Measurements from ENCODE around the gene NIPBL. TPM values are rescaled to one million over a fixed set of nuclear protein-coding genes. Genes with fewer than 3 reads are reported as not detected.
"Not testable (repeated sequence)": the region's sequence is repeated elsewhere in the genome, so short reads cannot be mapped to it uniquely, and the experiment has no call there.

The NIPBL gene
- total RNA-seq, 1 experiment from 2014 or later, result 61.3 TPM

GRCh38 chr5:37080697-37081096 is 204.1 kb downstream of the NIPBL start:
- no peak overlapping the region for H3K4me3 Mint-ChIP-seq
- no peak overlapping the region for H2BK20ac ChIP-seq (ENCODE audit: low read depth, low read length, poor library complexity, severe bottlenecking)
- DNase-seq, result no peak
- H3K27me3 Mint-ChIP-seq (ENCODE audit: low read depth), result peaks cover 26% of the 10 kb centered on the region
- no peak overlapping the region for H3K9ac ChIP-seq (ENCODE audit: extremely low read depth, insufficient read length, low read length)
- H3K79me2 ChIP-seq (ENCODE audit: insufficient read depth, low read length), result no peaks in the 10 kb centered on the region
- no peaks in the 10 kb centered on the region for H3K9me3 ChIP-seq (ENCODE audit: control insufficient read depth, low read depth, low read length)
- no peak overlapping the region for H3K23ac ChIP-seq (ENCODE audit: insufficient read length, low read depth, low read length)
- no peak overlapping the region for H2BK15ac ChIP-seq (ENCODE audit: low read depth, low read length)
- peaks cover 2 to 4% of the 10 kb centered on the region in 2 experiments for H3K4me1 Mint-ChIP-seq
- no peak overlapping the region for H3K14ac ChIP-seq (ENCODE audit: insufficient read depth, low read length)
- no peak overlapping the region for H3K27ac ChIP-seq (ENCODE audit: insufficient read length, low read depth, low read length)
- H4K5ac ChIP-seq (ENCODE audit: insufficient read length, low read depth, low read length), result no peak overlapping the region
- no peaks in the 10 kb centered on the region for H4K20me1 ChIP-seq (ENCODE audit: control insufficient read depth, insufficient read depth, insufficient read length)
- H3T11ph ChIP-seq (ENCODE audit: low read length), result no peak overlapping the region
- TF ChIP-seq CTCF (conservative IDR thresholded peaks at IDR 0.05), result no peak
- H2AFZ ChIP-seq (ENCODE audit: low read length), result no peak overlapping the region
- no CpG with 5 or more reads among the region's 3 CpGs for WGBS (ENCODE audit: extremely low coverage, insufficient read length, low lambda C conversion rate)
- H3K79me1 ChIP-seq (ENCODE audit: insufficient read depth, low read depth, low read length, poor library complexity, severe bottlenecking), result no peaks in the 10 kb centered on the region
- no peaks in the 10 kb centered on the region for H3K4me1 ChIP-seq (ENCODE audit: insufficient read depth, low read length)
- H2BK12ac ChIP-seq (ENCODE audit: insufficient read length, low read depth, low read length), result no peak overlapping the region
- no peak overlapping the region for H2BK120ac ChIP-seq (ENCODE audit: low read depth, low read length, poor library complexity, severe bottlenecking)
- H4K91ac ChIP-seq (ENCODE audit: insufficient read length, low read depth, low read length), result no peak overlapping the region
- no peak overlapping the region for H3K4ac ChIP-seq (ENCODE audit: low read depth, low read length)
- H3K27me3 ChIP-seq (ENCODE audit: insufficient read depth, low read length), result peaks cover 10% of the 10 kb centered on the region
- no peak overlapping the region for H4K8ac ChIP-seq (replicated peaks; ENCODE audit: insufficient read length, low read depth, low read length)
- H2BK5ac ChIP-seq (ENCODE audit: insufficient read length, low read length), result no peak overlapping the region
- H3K4me2 ChIP-seq (ENCODE audit: insufficient read depth, insufficient read length, low read length), result no peak overlapping the region
- no peak overlapping the region for H3K18ac ChIP-seq (ENCODE audit: insufficient read length, low read depth, low read length)
- no peak overlapping the region for H3K56ac ChIP-seq (ENCODE audit: insufficient read length, low read depth, low read length)
- H2AK5ac ChIP-seq (ENCODE audit: insufficient read length, low read length), result no peak overlapping the region
- H3K23me2 ChIP-seq (ENCODE audit: insufficient read length, low read depth, low read length, poor library complexity, severe bottlenecking), result no peaks in the 10 kb centered on the region
- no peak overlapping the region for H3K27ac Mint-ChIP-seq
- H3K36me3 Mint-ChIP-seq (ENCODE audit: insufficient read depth in 1 of 3, low read depth in 3 of 3), result peaks cover 3 to 4% (median 3%) of the 10 kb centered on the region in 3 experiments; a peak in 2 of 7 replicates
- H3K9me3 Mint-ChIP-seq, result no peaks in the 10 kb centered on the region

- H2BK5ac ChIP-seq (ENCODE audit: insufficient read length, low read length); H4K5ac ChIP-seq (ENCODE audit: insufficient read length, low read depth, low read length); H3K9me3 ChIP-seq (ENCODE audit: control insufficient read depth, low read depth, low read length); H3K9me3 Mint-ChIP-seq; H4K8ac ChIP-seq (replicated peaks; ENCODE audit: insufficient read length, low read depth, low read length); H4K20me1 ChIP-seq (ENCODE audit: control insufficient read depth, insufficient read depth, insufficient read length); H3K27ac ChIP-seq (ENCODE audit: insufficient read length, low read depth, low read length); H3K4me1 ChIP-seq (ENCODE audit: insufficient read depth, low read length); H2AK5ac ChIP-seq (ENCODE audit: insufficient read length, low read length); H2BK120ac ChIP-seq (ENCODE audit: low read depth, low read length, poor library complexity, severe bottlenecking); H3K23me2 ChIP-seq (ENCODE audit: insufficient read length, low read depth, low read length, poor library complexity, severe bottlenecking); H3K14ac ChIP-seq (ENCODE audit: insufficient read depth, low read length); H3K4me2 ChIP-seq (ENCODE audit: insufficient read depth, insufficient read length, low read length); H3K23ac ChIP-seq (ENCODE audit: insufficient read length, low read depth, low read length); H3K4me3 Mint-ChIP-seq; H3K79me1 ChIP-seq (ENCODE audit: insufficient read depth, low read depth, low read length, poor library complexity, severe bottlenecking); DNase-seq; H2AFZ ChIP-seq (ENCODE audit: low read length); H3K9ac ChIP-seq (ENCODE audit: extremely low read depth, insufficient read length, low read length); H2BK12ac ChIP-seq (ENCODE audit: insufficient read length, low read depth, low read length); H3K79me2 ChIP-seq (ENCODE audit: insufficient read depth, low read length); H3K4ac ChIP-seq (ENCODE audit: low read depth, low read length); H3K18ac ChIP-seq (ENCODE audit: insufficient read length, low read depth, low read length); H4K91ac ChIP-seq (ENCODE audit: insufficient read length, low read depth, low read length); H3K27ac Mint-ChIP-seq; H2BK15ac ChIP-seq (ENCODE audit: low read depth, low read length); H3T11ph ChIP-seq (ENCODE audit: low read length); H3K56ac ChIP-seq (ENCODE audit: insufficient read length, low read depth, low read length); H3K36me3 Mint-ChIP-seq (ENCODE audit: insufficient read depth in 1 of 3, low read depth in 3 of 3); H2BK20ac ChIP-seq (ENCODE audit: low read depth, low read length, poor library complexity, severe bottlenecking): not testable (repeated sequence)
- peaks cover 11 to 14% of the 10 kb centered on the region in 2 experiments for H3K4me1 Mint-ChIP-seq
- no CpG with 5 or more reads among the region's 2 CpGs for WGBS (ENCODE audit: extremely low coverage, insufficient read length, low lambda C conversion rate)
- H3K27me3 ChIP-seq (ENCODE audit: insufficient read depth, low read length), result peaks cover 21% of the 10 kb centered on the region
- peaks cover 48% of the 10 kb centered on the region for H3K27me3 Mint-ChIP-seq (ENCODE audit: low read depth)
Observed at GRCh38 chr5:37082977-37083376, 206.4 kb downstream of the NIPBL start.

All from H9 (cell line).